HG02852 (cell line): ENCODE data around the gene PCLO.
"Not testable (repeated sequence)": the region's sequence is repeated elsewhere in the genome, so short reads cannot be mapped to it uniquely, and the experiment has no call there.

Source experiments
- ATAC-seq: cut with Tn5 transposase; IDR thresholded peaks from one replicate; pipeline ENCODE4 v1.9.1; 2021; ENCODE audit warnings: mild to moderate bottlenecking, moderate library complexity; ENCODE audit not compliant: unreplicated experiment

PCLO gene

GRCh38 chr7:83142365-83142764 is 20.3 kb downstream of the PCLO start:
- no peak for ATAC-seq

GRCh38 chr7:83141927-83142326 is 20.8 kb downstream of the PCLO start:
- ATAC-seq, result no peak

GRCh38 chr7:83130623-83131545 is 31.8 kb downstream of the PCLO start:
- no peak for ATAC-seq

- ATAC-seq, result no peak
Measured at GRCh38 chr7:83130191-83130590, 32.5 kb downstream of the PCLO start.

- no peak for ATAC-seq
Measured at GRCh38 chr7:83119494-83119893, 43.2 kb downstream of the PCLO start.

GRCh38 chr7:83119026-83119382 is 43.7 kb downstream of the PCLO start:
- ATAC-seq, result no peak

- ATAC-seq, result no peak
Measured at GRCh38 chr7:83118347-83119025, 44.2 kb downstream of the PCLO start.

GRCh38 chr7:83117466-83117865 is 45.2 kb downstream of the PCLO start:
- no peak for ATAC-seq

- no peak for ATAC-seq
Measured at GRCh38 chr7:83111391-83111790, 51.3 kb downstream of the PCLO start.

- ATAC-seq, result no peak
Measured at GRCh38 chr7:83109352-83109751, 53.3 kb downstream of the PCLO start.

- ATAC-seq, result no peak
Measured at GRCh38 chr7:83105948-83106347, 56.7 kb downstream of the PCLO start.

- ATAC-seq, result no peak
Measured at GRCh38 chr7:83105063-83105462, 57.6 kb downstream of the PCLO start.

- no peak for ATAC-seq
Measured at GRCh38 chr7:83101530-83101929, 61.2 kb downstream of the PCLO start.

- no peak for ATAC-seq
Measured at GRCh38 chr7:83096065-83096580, 66.6 kb downstream of the PCLO start.

GRCh38 chr7:83085299-83085698 is 77.4 kb downstream of the PCLO start:
- no peak for ATAC-seq

- not testable (repeated sequence) for ATAC-seq
Measured at GRCh38 chr7:83079879-83080278, 82.8 kb downstream of the PCLO start.

GRCh38 chr7:83077328-83077727 is 85.4 kb downstream of the PCLO start:
- no peak for ATAC-seq

- no peak for ATAC-seq
Measured at GRCh38 chr7:83072576-83073517, 89.8 kb downstream of the PCLO start.

- ATAC-seq, result no peak
Measured at GRCh38 chr7:83065714-83066113, 97.0 kb downstream of the PCLO start.

- no peak for ATAC-seq
Measured at GRCh38 chr7:83060218-83060617, 102.5 kb downstream of the PCLO start.

- no peak for ATAC-seq
Measured at GRCh38 chr7:83058667-83059066, 104.0 kb downstream of the PCLO start.
